Stimulated activated CD4-positive, alpha-beta T cell treated with anti-CD3 and anti-CD28 coated beads, Interleukin-1b, Interleukin-23, amount 100 ng/mL, for 1 hour (primary cell): ENCODE data around the gene SNX2.
"Not testable (repeated sequence)": the region's sequence is repeated elsewhere in the genome, so short reads cannot be mapped to it uniquely, and the experiment has no call there.

ENCODE experiments used
- DNase-seq, 2 donors: peaks; one replicate each; pipeline ENCODE4 v3.0.0-alpha.2; 2020; ENCODE audit warnings: low read depth in 2 of 2

The SNX2 gene

GRCh38 chr5:122844136-122844909 is 69.4 kb downstream of the SNX2 start:
- DNase-seq = no peak

- no peak for DNase-seq
Observed at GRCh38 chr5:122844910-122845228, 70.0 kb downstream of the SNX2 start.

- DNase-seq = peak; percentile 23 to 27
Observed at GRCh38 chr5:122845229-122846050, 70.6 kb downstream of the SNX2 start, which contains the start of gene SNX24. Gene SNX24 (plus strand): TSS chr5:122845613. CDS start chr5:122845634, 21 bp downstream.

- no peak for DNase-seq
Observed at GRCh38 chr5:122846051-122846550, 71.2 kb downstream of the SNX2 start.

- no peak for DNase-seq
Observed at GRCh38 chr5:122847687-122848081, 72.8 kb downstream of the SNX2 start.

GRCh38 chr5:122849771-122850170 is 74.9 kb downstream of the SNX2 start:
- DNase-seq = no peak

- not testable (repeated sequence) for DNase-seq
Observed at GRCh38 chr5:122857538-122857937, 82.7 kb downstream of the SNX2 start.

GRCh38 chr5:122858451-122858850 is 83.6 kb downstream of the SNX2 start:
- DNase-seq = no peak

GRCh38 chr5:122863240-122863639 is 88.4 kb downstream of the SNX2 start:
- DNase-seq = no peak

GRCh38 chr5:122863721-122864120 is 88.8 kb downstream of the SNX2 start:
- DNase-seq = no peak

GRCh38 chr5:122864400-122864799 is 89.5 kb downstream of the SNX2 start:
- DNase-seq = no peak

GRCh38 chr5:122864842-122865241 is 90.0 kb downstream of the SNX2 start:
- DNase-seq = no peak

GRCh38 chr5:122870219-122870856 is 95.5 kb downstream of the SNX2 start:
- no peak for DNase-seq

- no peak for DNase-seq
Observed at GRCh38 chr5:122871661-122872060, 96.8 kb downstream of the SNX2 start.

GRCh38 chr5:122874179-122874875 is 99.4 kb downstream of the SNX2 start:
- no peak for DNase-seq

- no peak for DNase-seq
Observed at GRCh38 chr5:122877518-122877917, 102.6 kb downstream of the SNX2 start.

GRCh38 chr5:122879076-122879475 is 104.2 kb downstream of the SNX2 start:
- no peak for DNase-seq
